HCT116 (cell line): ENCODE results near the gene CASP12.
A peak's percentile ranks its signal among the peaks of the same experiment; 100 is the strongest.

Experiments used
- CEBPB ChIP-seq: IDR thresholded peaks from 2 replicates; pipeline ENCODE4 v1.6.1; 2012; ENCODE audit warnings: low read depth
- CTCF ChIP-seq, 3 experiments: fragments of 200-600 bp in 1 of 3; sonication (generic) in 1 of 3; IDR thresholded peaks in 2 of 3; conservative IDR thresholded peaks in 1 of 3; 2 replicates each; pipeline ENCODE4 v1.5.1; 2012 to 2017; ENCODE audit warnings: low read depth in 2 of 3, low read length in 2 of 3, antibody characterized with exemption in 1 of 3, borderline replicate concordance in 1 of 3, control low read depth in 1 of 3, mild to moderate bottlenecking in 1 of 3, mixed read lengths in 1 of 3, mixed run types in 1 of 3, moderate library complexity in 1 of 3; ENCODE audit not compliant: insufficient read depth in 1 of 3
- EZH2 ChIP-seq: fragments of 200-600 bp; sonication (generic); IDR thresholded peaks from 2 replicates; pipeline ENCODE4 v1.6.1; 2017; ENCODE audit warnings: antibody characterized with exemption, mixed run types
- EZH2phosphoT487 ChIP-seq: fragments of 200-600 bp; IDR thresholded peaks from 2 replicates; pipeline ENCODE4 v1.6.1; 2018; ENCODE audit warnings: antibody characterized with exemption, borderline replicate concordance
- MAX ChIP-seq: IDR thresholded peaks from 2 replicates; pipeline ENCODE4 v1.6.1; 2012
- POLR2A ChIP-seq: IDR thresholded peaks from 2 replicates; pipeline ENCODE4 v1.7.0; 2011; ENCODE audit warnings: borderline replicate concordance; ENCODE audit not compliant: insufficient read depth, insufficient read length; ENCODE audit errors: extremely low read depth
- POLR2AphosphoS5 ChIP-seq: IDR thresholded peaks from 2 replicates; pipeline ENCODE4 v1.6.1; 2011; ENCODE audit warnings: mild to moderate bottlenecking, low read depth, low read length, moderate library complexity
- RAD21 ChIP-seq: IDR thresholded peaks from 2 replicates; pipeline ENCODE4 v1.6.1; 2012; ENCODE audit warnings: low read depth, mild to moderate bottlenecking
- SP1 ChIP-seq: IDR thresholded peaks from 2 replicates; pipeline ENCODE4 v1.6.1; 2012; ENCODE audit warnings: low read depth
- SRF ChIP-seq: IDR thresholded peaks from 2 replicates; pipeline ENCODE4 v1.6.1; 2012; ENCODE audit warnings: low read depth
- TCF7L2 ChIP-seq: IDR thresholded peaks from 2 replicates; pipeline ENCODE4 v1.7.0; 2011; ENCODE audit warnings: borderline replicate concordance, inconsistent platforms; ENCODE audit not compliant: insufficient read depth, insufficient read length; ENCODE audit errors: extremely low read depth
- ZFX ChIP-seq: fragments of 450-650 bp; IDR thresholded peaks from 2 replicates; pipeline ENCODE4 v1.6.1; 2017
- ZNF274 ChIP-seq: fragments of 200-500 bp; sonication (Bioruptor generic); IDR thresholded peaks from 2 replicates; pipeline ENCODE4 v1.6.1; 2014; ENCODE audit warnings: mild to moderate bottlenecking, low read depth, low read length, inconsistent platforms

DNA sequence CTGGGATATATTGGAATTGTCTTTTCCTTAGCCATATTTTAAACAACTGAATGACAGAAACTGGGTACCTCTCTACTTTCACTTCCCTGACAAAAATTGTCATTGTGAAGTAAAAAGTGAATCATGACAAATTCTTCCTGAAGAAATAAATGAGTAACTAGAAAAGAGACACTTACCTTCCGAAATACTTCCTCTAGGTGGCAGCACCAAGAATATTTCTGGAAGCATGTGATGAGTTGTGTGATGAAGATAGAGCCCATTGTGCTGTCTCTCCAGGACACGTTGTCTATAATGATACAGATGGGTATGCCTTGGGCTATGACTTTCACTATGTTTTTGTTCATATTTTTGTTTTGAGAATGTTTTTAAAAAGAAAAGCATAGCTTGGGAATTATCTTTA, 48.6 kb upstream of the CASP12 start:
- TF ChIP-seq CTCF (IDR thresholded peaks at IDR 0.05 in 2 of 3, conservative IDR thresholded peaks at IDR 0.05 in 1 of 3; ENCODE audit: borderline replicate concordance in 1 of 3, insufficient read depth in 1 of 3, low read depth in 2 of 3, low read length in 2 of 3): peak; percentile 21 to 65 (median 47); a peak in 4 of 6 replicates
- TF ChIP-seq POLR2A: no peak
- TF ChIP-seq EZH2: no peak
- peak; percentile 47 for TF ChIP-seq RAD21
- TF ChIP-seq CEBPB: no peak
- TF ChIP-seq EZH2phosphoT487: no peak
- no peak for TF ChIP-seq POLR2AphosphoS5
- TF ChIP-seq SP1: no peak
- no peak for TF ChIP-seq ZNF274
- TF ChIP-seq ZFX: no peak
- TF ChIP-seq TCF7L2: no peak
- TF ChIP-seq MAX: 0 out of 2 replicates have a peak, but pooled peaks have one; percentile 30
- no peak for TF ChIP-seq SRF
